GM12878 (cell line): ENCODE results near the gene PRUNE2. TPM values are rescaled to one million over a fixed set of nuclear protein-coding genes. Genes with fewer than 3 reads are reported as not detected.

Source experiments
- ATAC-seq: fragments of 200-7000 bp; cut with Tn5 transposase; 3 replicates; pipeline ENCODE4 v1.9.1; 2020; ENCODE audit warnings: mild to moderate bottlenecking, moderate library complexity
- BruUV-seq: library from RNA; stranded (reverse); fragments of 400-500 nt; replicated peaks from 2 replicates; lab custom pipeline; 2021; lab: Mats Ljungman, UMichigan
- CTCF ChIA-PET: fragments of 300-600 bp; sonication (Branson Sonifier 250); formaldehyde crosslinking; extraction: SDS; loops from one replicate; lab custom pipeline; 2021; ENCODE audit warnings: inconsistent platforms; lab: Yijun Ruan, JAX
- POLR2A ChIA-PET: fragments of 350-600 bp; formaldehyde crosslinking; extraction: SDS; loops from one replicate; lab custom pipeline; 2021; ENCODE audit warnings: inconsistent platforms; lab: Charles Lee
- RAD21 ChIA-PET: fragments of 300-600 bp; sonication (Branson Sonifier 250); formaldehyde crosslinking; loops from one replicate; lab custom pipeline; 2023; ENCODE audit warnings: antibody characterized with exemption; ENCODE audit not compliant: unreplicated experiment; lab: Charles Lee
- SMC1A ChIA-PET: fragments of 300-600 bp; sonication (Branson Sonifier 250); formaldehyde crosslinking; loops from one replicate; lab custom pipeline; 2023; ENCODE audit not compliant: unreplicated experiment, uncharacterized antibody; lab: Charles Lee
- DNase-seq: peaks from one replicate; pipeline ENCODE4 v3.0.0-alpha.2; 2011; ENCODE audit warnings: low read depth, low spot score
- FAIRE-seq: peaks from 3 replicates; lab custom pipeline; 2011; peaks lifted over from hg19 to GRCh38; lab: Jason Lieb, UNC
- H2AFZ ChIP-seq: 2 replicates; pipeline ENCODE4 v1.6.0; 2011; ENCODE audit warnings: low read depth, low read length, control low read depth; ENCODE audit not compliant: control insufficient read depth
- H3K27ac ChIP-seq: 2 replicates; pipeline ENCODE4 v1.5.1; 2011; ENCODE audit warnings: control low read depth; ENCODE audit not compliant: control insufficient read depth, insufficient read depth
- H3K27me3 ChIP-seq, 2 experiments: replicated peaks in 1 of 2; 2 replicates each; pipeline versions ENCODE4 v1.6.0 to v1.6.1; 2011; ENCODE audit warnings: low read length in 1 of 2; ENCODE audit not compliant: control insufficient read depth in 2 of 2, insufficient read depth in 2 of 2
- H3K36me3 ChIP-seq, 2 experiments: 2 replicates each; pipeline ENCODE4 v1.5.1; 2011; ENCODE audit warnings: low read length in 1 of 2; ENCODE audit not compliant: control insufficient read depth in 2 of 2, insufficient read depth in 2 of 2
- H3K4me1 ChIP-seq: 2 replicates; pipeline ENCODE4 v1.6.1; 2011; ENCODE audit warnings: mild to moderate bottlenecking, low read length, moderate library complexity, mixed read lengths; ENCODE audit not compliant: control insufficient read depth, insufficient read depth
- H3K4me2 ChIP-seq: 2 replicates; pipeline ENCODE4 v1.6.0; 2011; ENCODE audit warnings: control low read depth; ENCODE audit not compliant: control insufficient read depth, insufficient read depth
- H3K4me3 ChIP-seq: fragments of 200-600 bp; sonication (generic); 2 replicates; pipeline ENCODE4 v1.5.1; 2016
- H3K79me2 ChIP-seq: 2 replicates; pipeline ENCODE4 v1.6.0; 2011; ENCODE audit warnings: low read length; ENCODE audit not compliant: control insufficient read depth, insufficient read depth
- H3K9ac ChIP-seq: 2 replicates; pipeline ENCODE4 v1.8.0; 2011; ENCODE audit warnings: low read length, control low read depth, mixed read lengths; ENCODE audit not compliant: control insufficient read depth, insufficient read depth
- H3K9me3 ChIP-seq: replicated peaks from 3 replicates; pipeline ENCODE4 v1.5.1; 2011; ENCODE audit warnings: mild to moderate bottlenecking, low read length; ENCODE audit not compliant: control insufficient read depth, insufficient read depth
- H4K20me1 ChIP-seq: 2 replicates; pipeline ENCODE4 v1.6.0; 2011; ENCODE audit not compliant: control insufficient read depth, insufficient read depth
- BCLAF1 ChIP-seq: fragments of 450-650 bp; IDR thresholded peaks from 2 replicates; pipeline ENCODE4 v1.6.1; 2017; ENCODE audit warnings: antibody characterized with exemption, mild to moderate bottlenecking, moderate library complexity
- ELK1 ChIP-seq: IDR thresholded peaks from 2 replicates; pipeline ENCODE4 v1.6.1; 2012; ENCODE audit warnings: low read depth, low read length, improper control_type of control experiment
- HDGF ChIP-seq: fragments of 450-650 bp; IDR thresholded peaks from 2 replicates; pipeline ENCODE4 v1.6.1; 2016; ENCODE audit warnings: antibody characterized with exemption
- SRF ChIP-seq, 2 experiments: IDR thresholded peaks; 2 replicates each; pipeline ENCODE4 v1.6.1; 2011; ENCODE audit warnings: low read depth in 2 of 2, low read length in 2 of 2, mild to moderate bottlenecking in 1 of 2, moderate library complexity in 1 of 2
- TCF7 ChIP-seq: IDR thresholded peaks from 2 replicates; pipeline ENCODE4 v1.6.1; 2014; ENCODE audit warnings: antibody characterized with exemption, borderline replicate concordance
- ZBTB4 ChIP-seq: fragments of 450-650 bp; formaldehyde crosslinking; IDR thresholded peaks from 2 replicates; pipeline ENCODE4 v1.4.0; 2022; ENCODE audit warnings: mild to moderate bottlenecking, moderate library complexity
- ZSCAN29 ChIP-seq: fragments of 450-650 bp; IDR thresholded peaks from 2 replicates; pipeline ENCODE4 v1.6.1; 2017; ENCODE audit warnings: mild to moderate bottlenecking, moderate library complexity
- WGBS: methylation state at CpG from one replicate; pipeline ENCODE4 v1.1.6; 2016; ENCODE audit warnings: low lambda C conversion rate; ENCODE audit not compliant: insufficient replicate concordance, insufficient coverage; ENCODE audit errors: missing lambda C conversion rate; 5-methylcytosine and 5-hydroxymethylcytosine counted together
- in situ Hi-C: fragments of 300-500 bp; cut with MboI; formaldehyde crosslinking; loops from 9 replicates; pipeline ENCODE4 v1.14.3; 2018; ENCODE audit warnings: mixed read lengths
- intact Hi-C: fragments of 100-400 bp; cut with micrococcal nuclease; formaldehyde crosslinking; loops from one replicate; pipeline ENCODE4 v1.14.2; 2022; ENCODE audit not compliant: unreplicated experiment
- polyA plus RNA-seq, 11 experiments: library from polyadenylated mRNA; depleted of rRNA in 4 of 11; unstranded in 6 of 11; stranded (reverse) in 5 of 11; fragments of >200 nt; fragmentation: Nextera tagmentation in 4 of 11; fragmentation: Illumina TruSeq in 1 of 11; extraction: Ambion mirVana in 4 of 11; extraction: Trizol in 1 of 11; gene quantifications; 1 replicate in 1 of 11; 2 replicates in 10 of 11; pipeline versions ENCODE4 v1.2.1 to v1.2.3, GENCODE V29; 2011 to 2016; ENCODE audit warnings: inconsistent platforms in 2 of 11, missing spikeins in 2 of 11, low read depth in 1 of 11
- total RNA-seq, 4 experiments: library from RNA; depleted of rRNA in 3 of 4; stranded (reverse); fragments of >200 nt in 3 of 4; fragmentation: Illumina TruSeq in 1 of 4; extraction: Trizol in 1 of 4; gene quantifications; 2 replicates each; pipeline versions ENCODE4 v1.2.1 to v1.2.3, GENCODE V29; 2013 to 2021

Gene PRUNE2
- total and polyA plus RNA-seq, 10 of the 15 experiments (the other 5 are each of a cell fraction or from before 2014, with no cell fraction given), result 0.07 to 0.63 (median 0.25) TPM

- TF ChIP-seq ZBTB4 (CRISPR knock-in tag), result no peak
- TF ChIP-seq TCF7, result no peak
- no peak for TF ChIP-seq ELK1
Observed at GRCh38 chr9:76619197-76619596, 286.7 kb downstream of the PRUNE2 start (continued).

- ChIA-PET CTCF (no interaction called here), SMC1A (no interaction called here), RAD21 (no interaction called here), POLR2A (no interaction called here)
- Histone ChIP-seq H4K20me1 (no peaks in the 10 kb centered on the region), H3K36me3 (no peaks in the 10 kb centered on the region), H3K9ac (no peak overlapping the region), H3K27ac (no peak overlapping the region), H3K27me3 (no peaks in the 10 kb centered on the region; a peak in 1 of 4 replicates), H3K4me1 (no peaks in the 10 kb centered on the region)
- FAIRE-seq (no peak), DNase-seq (no peak), ATAC-seq (no peak)
- in situ Hi-C loops (no loop called here), intact Hi-C loops (no loop called here)
- BruUV-seq, result no TSS peak
- 25% methylated on average over 4 of the region's 4 CpGs for WGBS
- TF ChIP-seq ZSCAN29 (no peak), HDGF (no peak), BCLAF1 (no peak), SRF (IDR thresholded peaks at IDR 0.05; ENCODE audit: low read depth in 2 of 2, low read length in 2 of 2) (no peak)
- TF ChIP-seq, all 136 proteins: peak for 0
- H3K79me2 ChIP-seq, result no peaks in the 10 kb centered on the region
- H3K4me3 ChIP-seq, result no peak overlapping the region
- no peaks in the 10 kb centered on the region for H3K9me3 ChIP-seq
- H3K4me2 ChIP-seq, result no peak overlapping the region
- H2AFZ ChIP-seq, result no peak overlapping the region
Observed at GRCh38 chr9:76618762-76619161, 287.2 kb downstream of the PRUNE2 start.
